IMR-90 (cell line): Measurements from ENCODE around the gene AMFR. TPM values are rescaled to one million over a fixed set of nuclear protein-coding genes. Genes with fewer than 3 reads are reported as not detected.

Experiments
- ATAC-seq: fragments of 200-7000 bp; cut with Tn5 transposase; 2 replicates; pipeline ENCODE4 v1.9.1; 2020; ENCODE audit warnings: low read depth, mild to moderate bottlenecking, moderate library complexity
- BruUV-seq: library from RNA; stranded (reverse); fragments of 400-500 nt; replicated peaks from 2 replicates; lab custom pipeline; 2021; lab: Mats Ljungman, UMichigan
- CTCF ChIA-PET: fragments of 300-600 bp; formaldehyde crosslinking; extraction: SDS; loops from one replicate; lab custom pipeline; 2021; ENCODE audit warnings: antibody characterized with exemption; lab: Yijun Ruan, JAX
- POLR2A ChIA-PET: fragments of 300-600 bp; sonication (Branson Sonifier 250); formaldehyde crosslinking; loops from one replicate; lab custom pipeline; 2022; ENCODE audit warnings: antibody characterized with exemption; ENCODE audit not compliant: unreplicated experiment; lab: Charles Lee
- DNase-seq: peaks from one replicate; pipeline ENCODE4 v3.0.0; 2013
- H2AFZ ChIP-seq: replicated peaks from 2 replicates; pipeline ENCODE3; 2013; ENCODE audit warnings: low read length, mild to moderate bottlenecking; ENCODE audit not compliant: poor library complexity
- H2AK5ac ChIP-seq: 2 replicates; pipeline ENCODE4 v1.6.1; 2013; ENCODE audit warnings: low read depth, low read length, inconsistent platforms
- H2AK9ac ChIP-seq: replicated peaks from 2 replicates; pipeline ENCODE3; 2013; ENCODE audit warnings: mild to moderate bottlenecking, low read depth, low read length, moderate library complexity; ENCODE audit not compliant: poor library complexity
- H2BK120ac ChIP-seq: 2 replicates; pipeline ENCODE4 v1.6.1; 2013; ENCODE audit warnings: low read depth, low read length, inconsistent platforms
- H2BK15ac ChIP-seq: 3 replicates; pipeline ENCODE4 v1.6.1; 2013; ENCODE audit warnings: low read depth, low read length, inconsistent platforms
- H2BK20ac ChIP-seq: 2 replicates; pipeline ENCODE4 v1.6.1; 2013; ENCODE audit warnings: low read depth, mild to moderate bottlenecking, inconsistent platforms, low read length, moderate library complexity
- H2BK5ac ChIP-seq: 2 replicates; pipeline ENCODE4 v1.6.1; 2013; ENCODE audit warnings: mild to moderate bottlenecking, low read depth, low read length, inconsistent platforms; ENCODE audit not compliant: poor library complexity, severe bottlenecking
- H3K14ac ChIP-seq: replicated peaks from 2 replicates; pipeline ENCODE4 v1.6.1; 2013; ENCODE audit warnings: low read depth, low read length, inconsistent platforms
- H3K18ac ChIP-seq: 2 replicates; pipeline ENCODE4 v1.6.1; 2013; ENCODE audit warnings: low read depth, low read length, control low read depth
- H3K23ac ChIP-seq: 2 replicates; pipeline ENCODE4 v1.6.1; 2013; ENCODE audit warnings: low read depth, low read length, inconsistent platforms
- H3K27ac ChIP-seq: 2 replicates; pipeline ENCODE4 v1.5.1; 2013; ENCODE audit warnings: mild to moderate bottlenecking, control low read depth, low read length; ENCODE audit not compliant: insufficient read depth
- H3K27me3 ChIP-seq: 2 replicates; pipeline ENCODE4 v1.6.1; 2013; ENCODE audit warnings: low read length; ENCODE audit not compliant: control insufficient read depth, insufficient read depth
- H3K36me3 ChIP-seq: 2 replicates; pipeline ENCODE4 v1.6.1; 2013; ENCODE audit warnings: low read length, mixed read lengths; ENCODE audit not compliant: control insufficient read depth, insufficient read depth
- H3K4ac ChIP-seq: 2 replicates; pipeline ENCODE4 v1.6.1; 2013; ENCODE audit warnings: low read depth, low read length, inconsistent platforms
- H3K4me1 ChIP-seq: 2 replicates; pipeline ENCODE4 v1.6.1; 2013; ENCODE audit warnings: low read length, mixed read lengths; ENCODE audit not compliant: control insufficient read depth, insufficient read depth
- H3K4me2 ChIP-seq: 2 replicates; pipeline ENCODE4 v1.6.1; 2013; ENCODE audit warnings: low read depth, mild to moderate bottlenecking, control low read depth, low read length, moderate library complexity
- H3K4me3 ChIP-seq: 2 replicates; pipeline ENCODE4 v1.5.1; 2013; ENCODE audit warnings: low read depth, mild to moderate bottlenecking, control low read depth, low read length, moderate library complexity; ENCODE audit not compliant: insufficient read depth
- H3K56ac ChIP-seq: 2 replicates; pipeline ENCODE4 v1.6.1; 2013; ENCODE audit warnings: low read length, inconsistent platforms; ENCODE audit not compliant: insufficient read depth; ENCODE audit errors: extremely low read depth
- H3K79me1 ChIP-seq, 2 experiments: 2 replicates each; pipeline ENCODE4 v1.6.1; 2013; ENCODE audit warnings: low read length in 2 of 2, inconsistent platforms in 1 of 2, low read depth in 1 of 2
- H3K9ac ChIP-seq: 2 replicates; pipeline ENCODE4 v1.6.1; 2013; ENCODE audit warnings: low read depth, low read length, control low read depth
- H3K9me1 ChIP-seq: 2 replicates; pipeline ENCODE4 v1.6.1; 2013; ENCODE audit warnings: low read length, inconsistent platforms; ENCODE audit not compliant: insufficient read depth
- H3K9me3 ChIP-seq: 2 replicates; pipeline ENCODE4 v1.6.1; 2013; ENCODE audit warnings: low read length; ENCODE audit not compliant: control insufficient read depth, insufficient read depth
- H4K20me1 ChIP-seq: 2 replicates; pipeline ENCODE4 v1.6.1; 2013; ENCODE audit warnings: low read length, inconsistent platforms; ENCODE audit not compliant: insufficient read depth
- H4K5ac ChIP-seq: 2 replicates; pipeline ENCODE4 v1.6.1; 2013; ENCODE audit warnings: mild to moderate bottlenecking, low read depth, low read length, control low read depth
- H4K8ac ChIP-seq, 2 experiments: 2 replicates each; pipeline ENCODE4 v1.6.1; 2013; ENCODE audit warnings: low read depth in 2 of 2, low read length in 2 of 2, control low read depth in 1 of 2, inconsistent platforms in 1 of 2
- H4K91ac ChIP-seq: 2 replicates; pipeline ENCODE4 v1.6.1; 2013; ENCODE audit warnings: low read depth, low read length, inconsistent platforms; ENCODE audit not compliant: insufficient read depth
- BHLHE40 ChIP-seq: fragments of 150-350 bp; IDR thresholded peaks from 2 replicates; pipeline ENCODE4 v1.6.1; 2016; ENCODE audit warnings: mild to moderate bottlenecking, low read depth, low read length
- CEBPB ChIP-seq: IDR thresholded peaks from 2 replicates; pipeline ENCODE4 v1.6.1; 2012; ENCODE audit warnings: low read depth, low read length, improper control_type of control experiment
- CHD1 ChIP-seq: IDR thresholded peaks from 2 replicates; pipeline ENCODE4 v1.6.1; 2012; ENCODE audit warnings: low read depth, low read length, improper control_type of control experiment
- FOS ChIP-seq: fragments of 150-350 bp; IDR thresholded peaks from 2 replicates; pipeline ENCODE4 v1.6.1; 2016; ENCODE audit warnings: low read depth, low read length
- MAFK ChIP-seq: IDR thresholded peaks from 2 replicates; pipeline ENCODE4 v1.6.1; 2012; ENCODE audit warnings: low read depth, low read length, improper control_type of control experiment
- MAZ ChIP-seq: IDR thresholded peaks from 2 replicates; pipeline ENCODE4 v1.6.1; 2012; ENCODE audit warnings: low read depth, mild to moderate bottlenecking, low read length, improper control_type of control experiment, moderate library complexity, borderline replicate concordance
- MXI1 ChIP-seq: IDR thresholded peaks from 2 replicates; pipeline ENCODE4 v1.6.1; 2012; ENCODE audit warnings: low read depth, mild to moderate bottlenecking, low read length, moderate library complexity, borderline replicate concordance
- NFE2L2 ChIP-seq: fragments of 150-350 bp; IDR thresholded peaks from 2 replicates; pipeline ENCODE4 v1.6.1; 2016; ENCODE audit warnings: low read depth, mild to moderate bottlenecking, low read length
- POLR2A ChIP-seq: IDR thresholded peaks from 2 replicates; pipeline ENCODE4 v1.6.1; 2012; ENCODE audit warnings: mild to moderate bottlenecking, low read depth, low read length
- RAD21 ChIP-seq: IDR thresholded peaks from 2 replicates; pipeline ENCODE4 v1.6.1; 2012; ENCODE audit warnings: low read length, improper control_type of control experiment
- RCOR1 ChIP-seq: IDR thresholded peaks from 2 replicates; pipeline ENCODE4 v1.6.1; 2012; ENCODE audit warnings: mild to moderate bottlenecking, low read length, improper control_type of control experiment; ENCODE audit not compliant: insufficient replicate concordance
- RFX5 ChIP-seq: IDR thresholded peaks from 2 replicates; pipeline ENCODE4 v1.8.0; 2012; ENCODE audit warnings: low read depth, mild to moderate bottlenecking, low read length, moderate library complexity
- SMC3 ChIP-seq: fragments of 150-350 bp; IDR thresholded peaks from 2 replicates; pipeline ENCODE4 v1.6.1; 2016; ENCODE audit warnings: low read depth, mild to moderate bottlenecking, antibody characterized with exemption, low read length, moderate library complexity
- WGBS, 2 experiments: methylation state at CpG; one replicate each; pipeline versions ENCODE4 v1.1.5 to v1.1.7; 2013; ENCODE audit warnings: missing lambda C conversion rate in 2 of 2; ENCODE audit not compliant: insufficient read length in 1 of 2; ENCODE audit errors: extremely low coverage in 2 of 2; 5-methylcytosine and 5-hydroxymethylcytosine counted together
- dilution Hi-C: fragments of 300-500 bp; cut with HindIII; formaldehyde crosslinking; loops from one replicate; pipeline ENCODE4 v1.14.3; 2018; ENCODE audit warnings: low sequenced_read_pairs; ENCODE audit not compliant: unreplicated experiment
- in situ Hi-C: fragments of 300-500 bp; cut with MboI; formaldehyde crosslinking; loops from 3 replicates; pipeline ENCODE4 v1.14.3; 2019; ENCODE audit warnings: low sequenced_read_pairs, inconsistent platforms, mixed read lengths
- intact Hi-C: fragments of 100-400 bp; cut with micrococcal nuclease; formaldehyde crosslinking; loops from 2 replicates; pipeline ENCODE4 v1.10.0; 2022
- polyA plus RNA-seq, 3 experiments: library from polyadenylated mRNA; depleted of rRNA; stranded (reverse); fragments of >200 nt; gene quantifications; 2 replicates each; pipeline ENCODE4 v1.2.3, GENCODE V29; 2012; ENCODE audit warnings: low replicate concordance in 1 of 3
- total RNA-seq: library from RNA; depleted of rRNA; stranded (reverse); fragments of >200 nt; gene quantifications from 2 replicates; pipeline ENCODE4 v1.2.3, GENCODE V29; 2012
- TF ChIP-seq, protein P1 (sequence below): fragments of 150-350 bp; IDR thresholded peaks from 2 replicates; pipeline ENCODE4 v1.6.1; 2017; ENCODE audit warnings: mild to moderate bottlenecking, antibody characterized with exemption, low read length, low read depth
- TF ChIP-seq, protein P2 (sequence below): fragments of 150-350 bp; IDR thresholded peaks from 2 replicates; pipeline ENCODE4 v1.6.1; 2016; ENCODE audit warnings: low read depth, mild to moderate bottlenecking, low read length, moderate library complexity, borderline replicate concordance
- TF ChIP-seq, protein P3 (sequence below): conservative IDR thresholded peaks from 2 replicates; pipeline ENCODE4 v1.5.1; 2012; ENCODE audit warnings: mild to moderate bottlenecking, low read depth, low read length, improper control_type of control experiment

The AMFR gene
- total and polyA plus RNA-seq, 2 of the 4 experiments (the other 2 are of a cell fraction): 60.7 to 216 TPM

DNA sequence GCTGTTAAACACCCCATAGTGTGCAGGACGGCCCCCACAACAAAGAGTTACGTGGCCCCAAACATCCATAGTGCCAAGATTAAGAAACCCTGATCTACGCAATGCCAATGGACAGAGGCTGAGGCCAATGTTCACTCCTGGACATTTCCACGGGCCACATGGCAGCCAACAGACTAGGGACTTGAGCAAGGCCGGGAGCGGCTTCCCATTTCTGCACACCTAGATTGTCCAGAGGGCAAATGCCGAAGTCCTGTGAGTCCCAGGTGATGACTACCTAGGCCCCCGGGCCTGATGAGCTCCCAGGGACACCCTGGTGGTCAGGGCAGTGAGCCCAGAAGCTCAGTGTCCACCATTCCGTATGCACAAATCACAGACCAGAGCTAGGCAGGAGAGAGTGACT, 95.5 kb downstream of the AMFR start:
- no peak overlapping the region for H2AFZ ChIP-seq
- H3K4me2 ChIP-seq: no peak overlapping the region
- 75% methylated on average over 5 of the region's 9 CpGs; no CpG with 5 or more reads in 1 of the 2 experiments for WGBS, 2 experiments
- ChIA-PET CTCF (interaction anchor here (0.7 to 2.8 kb wide), 4 partner anchors 11 to 386 kb away, joined by 3 to 9 read pairs (median 4); no protein-coding TSS in a partner anchor), POLR2A (no interaction called here)
- intact Hi-C loops (no loop called here), dilution Hi-C loops (no loop called here), in situ Hi-C loops (no loop called here)
- H2BK120ac ChIP-seq: no peak overlapping the region
- no peaks in the 10 kb centered on the region for H3K79me1 ChIP-seq
- no peak overlapping the region for H3K23ac ChIP-seq
- no peak overlapping the region for H2BK15ac ChIP-seq
- ATAC-seq (no peak), DNase-seq (no peak)
- no TSS peak for BruUV-seq
- no peak overlapping the region for H3K18ac ChIP-seq
- no peak overlapping the region for H4K8ac ChIP-seq
- no peak overlapping the region for H2BK5ac ChIP-seq
- TF ChIP-seq POLR2A (no peak), SMC3 (no peak), RAD21 (no peak), FOS (no peak), BHLHE40 (no peak), NFE2L2 (no peak), MAFK (no peak), CHD1 (no peak), MXI1 (no peak), MAZ (no peak), RFX5 (no peak), CEBPB (no peak), RCOR1 (no peak)
- TF ChIP-seq, protein P1, sequence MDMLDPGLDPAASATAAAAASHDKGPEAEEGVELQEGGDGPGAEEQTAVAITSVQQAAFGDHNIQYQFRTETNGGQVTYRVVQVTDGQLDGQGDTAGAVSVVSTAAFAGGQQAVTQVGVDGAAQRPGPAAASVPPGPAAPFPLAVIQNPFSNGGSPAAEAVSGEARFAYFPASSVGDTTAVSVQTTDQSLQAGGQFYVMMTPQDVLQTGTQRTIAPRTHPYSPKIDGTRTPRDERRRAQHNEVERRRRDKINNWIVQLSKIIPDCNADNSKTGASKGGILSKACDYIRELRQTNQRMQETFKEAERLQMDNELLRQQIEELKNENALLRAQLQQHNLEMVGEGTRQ: no peak
- TF ChIP-seq, protein P2, sequence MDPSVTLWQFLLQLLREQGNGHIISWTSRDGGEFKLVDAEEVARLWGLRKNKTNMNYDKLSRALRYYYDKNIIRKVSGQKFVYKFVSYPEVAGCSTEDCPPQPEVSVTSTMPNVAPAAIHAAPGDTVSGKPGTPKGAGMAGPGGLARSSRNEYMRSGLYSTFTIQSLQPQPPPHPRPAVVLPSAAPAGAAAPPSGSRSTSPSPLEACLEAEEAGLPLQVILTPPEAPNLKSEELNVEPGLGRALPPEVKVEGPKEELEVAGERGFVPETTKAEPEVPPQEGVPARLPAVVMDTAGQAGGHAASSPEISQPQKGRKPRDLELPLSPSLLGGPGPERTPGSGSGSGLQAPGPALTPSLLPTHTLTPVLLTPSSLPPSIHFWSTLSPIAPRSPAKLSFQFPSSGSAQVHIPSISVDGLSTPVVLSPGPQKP: no peak
- TF ChIP-seq, protein P3, sequence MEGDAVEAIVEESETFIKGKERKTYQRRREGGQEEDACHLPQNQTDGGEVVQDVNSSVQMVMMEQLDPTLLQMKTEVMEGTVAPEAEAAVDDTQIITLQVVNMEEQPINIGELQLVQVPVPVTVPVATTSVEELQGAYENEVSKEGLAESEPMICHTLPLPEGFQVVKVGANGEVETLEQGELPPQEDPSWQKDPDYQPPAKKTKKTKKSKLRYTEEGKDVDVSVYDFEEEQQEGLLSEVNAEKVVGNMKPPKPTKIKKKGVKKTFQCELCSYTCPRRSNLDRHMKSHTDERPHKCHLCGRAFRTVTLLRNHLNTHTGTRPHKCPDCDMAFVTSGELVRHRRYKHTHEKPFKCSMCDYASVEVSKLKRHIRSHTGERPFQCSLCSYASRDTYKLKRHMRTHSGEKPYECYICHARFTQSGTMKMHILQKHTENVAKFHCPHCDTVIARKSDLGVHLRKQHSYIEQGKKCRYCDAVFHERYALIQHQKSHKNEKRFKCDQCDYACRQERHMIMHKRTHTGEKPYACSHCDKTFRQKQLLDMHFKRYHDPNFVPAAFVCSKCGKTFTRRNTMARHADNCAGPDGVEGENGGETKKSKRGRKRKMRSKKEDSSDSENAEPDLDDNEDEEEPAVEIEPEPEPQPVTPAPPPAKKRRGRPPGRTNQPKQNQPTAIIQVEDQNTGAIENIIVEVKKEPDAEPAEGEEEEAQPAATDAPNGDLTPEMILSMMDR: no peak
- no peak overlapping the region for H2AK5ac ChIP-seq
- no peaks in the 10 kb centered on the region; the same call in 1 of the 2 replicates for H3K9me1 ChIP-seq
- H3K27ac ChIP-seq: no peak overlapping the region
- H3K4me1 ChIP-seq: no peaks in the 10 kb centered on the region
- no peak overlapping the region for H3K56ac ChIP-seq
- H3K9ac ChIP-seq: no peak overlapping the region
- H3K4ac ChIP-seq: no peak overlapping the region
- H2AK9ac ChIP-seq: no peak overlapping the region
- H3K9me3 ChIP-seq: no peaks in the 10 kb centered on the region
- H2BK20ac ChIP-seq: no peak overlapping the region
- no peak overlapping the region for H4K5ac ChIP-seq
- H4K91ac ChIP-seq: no peak overlapping the region
- no peaks in the 10 kb centered on the region for H4K20me1 ChIP-seq
- H3K27me3 ChIP-seq: peaks cover 11% of the 10 kb centered on the region; the same call in 1 of the 2 replicates
- no peak overlapping the region for H3K14ac ChIP-seq
- no peaks in the 10 kb centered on the region for H3K36me3 ChIP-seq
- H3K4me3 ChIP-seq: no peak overlapping the region
